ENCODE results near the gene LGALS1. TPM values are rescaled to one million over a fixed set of nuclear protein-coding genes. Genes with fewer than 3 reads are reported as not detected.
A peak's percentile ranks its signal among the peaks of the same experiment; 100 is the strongest.
"Not testable (repeated sequence)": the region's sequence is repeated elsewhere in the genome, so short reads cannot be mapped to it uniquely, and the experiment has no call there.

The LGALS1 gene
- total RNA-seq, 1 experiment from 2014 or later = 2,325 TPM

GRCh38 chr22:37717746-37718305 lies 42.4 kb downstream of the LGALS1 start:
- CTCF ChIA-PET; H3K4me3 ChIP-seq (ENCODE audit: low read length); H3K9me2 ChIP-seq (replicated peaks; ENCODE audit: low read length); POLR2A ChIA-PET (ENCODE audit: unreplicated experiment); H2AFZ ChIP-seq (ENCODE audit: low read length); intact Hi-C loops (cut with micrococcal nuclease); H3K79me2 ChIP-seq (ENCODE audit: low read length); H3F3A ChIP-seq (ENCODE audit: low read length, unreplicated experiment); H3K9ac ChIP-seq (ENCODE audit: low read length); H3K4me1 ChIP-seq (ENCODE audit: insufficient read depth, low read length); H3K9me3 ChIP-seq (ENCODE audit: low read length); ATAC-seq; H3K36me3 ChIP-seq (ENCODE audit: low read depth, low read length); BruUV-seq (replicated peaks); H3K27me3 ChIP-seq (ENCODE audit: low read length); DNase-seq; H3K27ac ChIP-seq (ENCODE audit: low read length); H4K20me1 ChIP-seq (ENCODE audit: low read length); H3K4me2 ChIP-seq (ENCODE audit: low read length): not testable (repeated sequence)

GRCh38 chr22:37725551-37726240 lies 50.3 kb downstream of the LGALS1 start:
- H3K27me3 ChIP-seq (ENCODE audit: low read length) = no peaks in the 10 kb centered on the region
- H3K27ac ChIP-seq (ENCODE audit: low read length) = no peak overlapping the region
- H3K9me3 ChIP-seq (ENCODE audit: low read length) = no peaks in the 10 kb centered on the region
- BruUV-seq (replicated peaks) = no TSS peak
- no peaks in the 10 kb centered on the region for H3K36me3 ChIP-seq (ENCODE audit: low read depth, low read length)
- no peaks in the 10 kb centered on the region for H3K4me1 ChIP-seq (ENCODE audit: insufficient read depth, low read length)
- no peaks in the 10 kb centered on the region for H4K20me1 ChIP-seq (ENCODE audit: low read length)
- CTCF ChIA-PET = no interaction called here
- no peak overlapping the region for H3K4me3 ChIP-seq (ENCODE audit: low read length)
- no peak for DNase-seq
- H3F3A ChIP-seq (ENCODE audit: low read length, unreplicated experiment) = no peaks in the 10 kb centered on the region
- ATAC-seq = no peak
- no peak overlapping the region for H2AFZ ChIP-seq (ENCODE audit: low read length)
- H3K9me2 ChIP-seq (replicated peaks; ENCODE audit: low read length) = no peaks in the 10 kb centered on the region
- no peaks in the 10 kb centered on the region for H3K79me2 ChIP-seq (ENCODE audit: low read length)
- POLR2A ChIA-PET (ENCODE audit: unreplicated experiment) = no interaction called here
- intact Hi-C loops (cut with micrococcal nuclease) = no loop called here
- no peak overlapping the region for H3K9ac ChIP-seq (ENCODE audit: low read length)
- TF ChIP-seq CTCF (conservative IDR thresholded peaks at IDR 0.05; ENCODE audit: low read depth, low read length) (no peak), EZH2phosphoT487 (IDR thresholded peaks at IDR 0.05; ENCODE audit: borderline replicate concordance, low read length) (no peak), EZH2 (IDR thresholded peaks at IDR 0.05; ENCODE audit: low read length, unreplicated experiment) (no peak)
- no peak overlapping the region for H3K4me2 ChIP-seq (ENCODE audit: low read length)

- H2AFZ ChIP-seq (ENCODE audit: low read length) = no peak overlapping the region
- no peaks in the 10 kb centered on the region for H3K36me3 ChIP-seq (ENCODE audit: low read depth, low read length)
- ChIA-PET POLR2A (ENCODE audit: unreplicated experiment) (no interaction called here), CTCF (no interaction called here)
- H3K4me1 ChIP-seq (ENCODE audit: insufficient read depth, low read length) = no peaks in the 10 kb centered on the region
- H3K27ac ChIP-seq (ENCODE audit: low read length) = no peak overlapping the region
- no TSS peak for BruUV-seq (replicated peaks)
- TF ChIP-seq CTCF (conservative IDR thresholded peaks at IDR 0.05; ENCODE audit: low read depth, low read length) = peak; percentile 39; the same call in 1 of the 2 replicates
- no peak for TF ChIP-seq EZH2phosphoT487 (IDR thresholded peaks at IDR 0.05; ENCODE audit: borderline replicate concordance, low read length)
- TF ChIP-seq EZH2 (IDR thresholded peaks at IDR 0.05; ENCODE audit: low read length, unreplicated experiment) = no peak
- no peak overlapping the region for H3K9ac ChIP-seq (ENCODE audit: low read length)
- H4K20me1 ChIP-seq (ENCODE audit: low read length) = no peaks in the 10 kb centered on the region
- ATAC-seq (no peak; the same call in 1 of the 2 replicates), DNase-seq (no peak)
- no peaks in the 10 kb centered on the region for H3K9me3 ChIP-seq (ENCODE audit: low read length)
- H3K4me3 ChIP-seq (ENCODE audit: low read length) = no peak overlapping the region
- H3F3A ChIP-seq (ENCODE audit: low read length, unreplicated experiment) = no peaks in the 10 kb centered on the region
- intact Hi-C loops (cut with micrococcal nuclease) = no loop called here
- H3K79me2 ChIP-seq (ENCODE audit: low read length) = no peaks in the 10 kb centered on the region
- H3K27me3 ChIP-seq (ENCODE audit: low read length) = no peaks in the 10 kb centered on the region
- H3K9me2 ChIP-seq (replicated peaks; ENCODE audit: low read length) = no peaks in the 10 kb centered on the region
- H3K4me2 ChIP-seq (ENCODE audit: low read length) = no peak overlapping the region
Observed at GRCh38 chr22:37726241-37726887, 50.9 kb downstream of the LGALS1 start.
